Measurements from ENCODE around the gene MPPED2.
"Not testable (repeated sequence)": the region's sequence is repeated elsewhere in the genome, so short reads cannot be mapped to it uniquely, and the experiment has no call there.

The MPPED2 gene

GRCh38 chr11:30579415-30580175 lies 6.6 kb downstream of the MPPED2 start:
- DNase-seq (ENCODE audit: low read depth in 1 of 2, low spot score in 1 of 2), result no peak

DNA sequence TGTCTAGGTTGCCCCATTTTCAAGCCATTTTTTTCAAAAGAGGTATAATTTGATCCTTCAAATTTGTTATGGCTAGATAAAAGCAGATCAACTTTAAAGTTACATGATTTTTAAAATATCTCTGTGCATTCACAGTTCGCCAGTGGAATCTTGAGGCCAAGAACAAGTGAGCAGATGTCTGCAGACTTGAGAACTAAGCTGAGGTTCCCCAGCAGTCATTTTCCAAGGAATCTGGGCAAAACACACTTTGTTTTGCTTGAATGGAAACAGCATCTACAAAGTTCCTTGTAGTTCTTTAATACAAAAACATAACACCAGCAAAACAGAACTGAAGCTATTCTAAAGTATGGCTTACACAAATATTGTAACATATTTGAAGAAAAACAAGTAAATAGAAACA lies 7.7 kb downstream of the MPPED2 start:
- no peak for DNase-seq (ENCODE audit: low read depth in 1 of 2, low spot score in 1 of 2)

- no peak for DNase-seq (ENCODE audit: low read depth in 1 of 2, low spot score in 1 of 2)
Observed at GRCh38 chr11:30573951-30574350, 12.2 kb downstream of the MPPED2 start.

- no peak for DNase-seq (ENCODE audit: low read depth in 1 of 2, low spot score in 1 of 2)
Observed at GRCh38 chr11:30568931-30569330, 17.2 kb downstream of the MPPED2 start.

DNA sequence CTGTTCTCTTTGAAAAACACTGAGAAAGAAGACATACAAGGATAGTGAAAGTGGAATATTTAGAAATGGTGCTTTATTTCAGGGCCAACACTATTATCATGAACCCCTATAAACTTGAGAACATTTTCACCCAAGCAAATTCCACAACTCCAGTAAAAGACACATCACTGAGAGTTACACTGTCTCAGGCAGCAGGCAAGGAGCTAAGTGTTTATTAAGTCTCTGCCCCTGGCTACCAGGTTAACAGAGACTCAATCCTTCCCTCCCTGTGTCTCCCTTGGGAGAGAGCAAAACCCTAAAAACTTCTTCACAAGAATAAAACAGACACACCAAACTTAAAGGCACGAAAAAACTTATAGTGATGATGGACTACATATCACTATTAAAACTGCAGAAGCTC lies 18.5 kb downstream of the MPPED2 start:
- no peak for DNase-seq (ENCODE audit: low read depth in 1 of 2, low spot score in 1 of 2)

GRCh38 chr11:30567120-30567519 lies 19.0 kb downstream of the MPPED2 start:
- DNase-seq (ENCODE audit: low read depth in 1 of 2, low spot score in 1 of 2), result no peak

DNA sequence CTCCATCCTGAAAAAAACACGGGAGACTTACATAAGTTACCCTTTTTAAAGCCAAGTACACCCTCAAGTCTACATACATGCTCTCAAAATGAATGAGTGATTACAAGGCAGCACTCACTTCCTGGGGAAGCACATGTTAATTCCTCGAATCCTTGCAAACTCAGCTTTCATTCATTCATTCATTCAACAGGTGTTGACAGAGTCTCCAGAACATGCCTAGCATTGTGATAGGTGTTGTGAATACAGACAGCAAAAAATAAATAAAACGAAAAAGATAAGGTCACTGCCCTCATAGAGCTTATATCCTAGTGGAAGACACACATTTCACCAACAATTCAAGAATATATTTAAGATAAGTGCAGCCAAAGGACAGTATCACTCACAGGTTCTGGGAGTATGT lies 19.7 kb downstream of the MPPED2 start:
- DNase-seq (ENCODE audit: low read depth in 1 of 2, low spot score in 1 of 2), result no peak

DNA sequence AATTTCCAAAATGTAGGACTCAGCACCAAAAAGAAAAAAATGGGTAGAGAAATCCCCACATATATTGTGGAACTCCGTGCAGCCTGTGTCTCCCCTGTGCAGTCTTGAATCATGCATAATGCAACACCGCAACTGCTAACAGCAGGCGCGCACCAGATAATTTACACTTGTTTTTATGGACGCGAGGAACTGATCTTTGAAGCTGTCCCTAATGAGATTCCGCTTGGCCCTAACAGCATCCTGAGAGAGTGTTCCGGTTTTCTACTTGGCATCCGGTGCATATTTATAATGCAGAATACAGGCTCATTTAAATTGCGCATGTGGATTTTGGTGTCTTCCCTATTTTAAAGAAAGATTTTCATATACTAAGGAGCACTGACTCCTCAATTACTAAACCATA lies 21.1 kb downstream of the MPPED2 start:
- no peak for DNase-seq (ENCODE audit: low read depth in 1 of 2, low spot score in 1 of 2)

- DNase-seq (ENCODE audit: low read depth in 1 of 2, low spot score in 1 of 2), result no peak
Observed at GRCh38 chr11:30561691-30562415, 24.3 kb downstream of the MPPED2 start.

GRCh38 chr11:30560206-30561106 lies 25.7 kb downstream of the MPPED2 start:
- DNase-seq (ENCODE audit: low read depth in 1 of 2, low spot score in 1 of 2), result no peak

GRCh38 chr11:30559004-30559403 lies 27.1 kb downstream of the MPPED2 start:
- DNase-seq (ENCODE audit: low read depth in 1 of 2, low spot score in 1 of 2), result no peak

- not testable (repeated sequence) for DNase-seq (ENCODE audit: low read depth in 1 of 2, low spot score in 1 of 2)
Observed at GRCh38 chr11:30554587-30554986, 31.6 kb downstream of the MPPED2 start.

- DNase-seq (ENCODE audit: low read depth in 1 of 2, low spot score in 1 of 2), result no peak
Observed at GRCh38 chr11:30553521-30554110, 32.5 kb downstream of the MPPED2 start.

DNA sequence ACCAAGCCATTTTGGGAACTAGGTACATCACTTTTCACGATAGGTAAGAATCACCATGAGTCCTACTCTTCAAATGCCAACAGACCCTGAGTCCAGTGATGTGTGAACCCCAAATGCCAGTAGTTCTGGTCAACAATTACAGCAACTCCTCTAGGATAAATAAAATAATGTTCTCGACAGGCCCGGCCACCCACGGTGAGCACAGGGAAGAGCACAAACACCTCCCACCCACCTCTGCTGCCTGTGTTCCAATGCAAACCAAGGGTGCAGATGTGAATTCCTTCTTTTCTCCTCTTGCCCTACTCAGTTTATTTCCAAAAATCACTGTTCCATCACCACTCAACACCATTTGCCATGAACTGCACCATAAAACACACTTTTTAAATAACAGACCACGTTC lies 33.3 kb downstream of the MPPED2 start:
- DNase-seq (ENCODE audit: low read depth in 1 of 2, low spot score in 1 of 2), result no peak

DNA sequence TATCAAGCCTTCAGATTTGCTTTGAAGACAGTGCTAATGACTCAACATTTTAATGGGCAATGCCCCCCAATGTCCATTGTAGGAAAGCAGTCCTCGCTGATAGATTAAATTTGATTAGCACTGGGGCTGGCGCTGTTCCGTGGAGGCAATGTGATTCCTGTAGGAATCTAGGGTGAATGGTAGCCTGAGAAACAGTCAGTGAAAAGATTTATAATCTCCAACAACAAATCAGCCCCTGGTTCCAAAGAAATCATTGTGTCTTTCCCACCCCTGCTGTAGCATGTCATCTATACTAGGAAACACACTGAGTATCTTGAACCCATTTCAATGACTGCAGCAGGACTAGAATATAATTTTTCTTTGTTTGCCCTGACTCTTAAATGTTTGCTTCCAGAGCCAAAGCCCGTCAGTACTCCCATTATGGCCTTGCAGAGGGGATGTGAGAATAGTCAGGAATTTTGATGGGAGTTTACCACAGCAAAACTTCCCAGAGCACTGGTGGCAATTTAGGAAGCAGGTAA lies 36.1 kb downstream of the MPPED2 start:
- DNase-seq (ENCODE audit: low read depth in 1 of 2, low spot score in 1 of 2), result no peak

GRCh38 chr11:30549565-30549964 lies 36.6 kb downstream of the MPPED2 start:
- no peak for DNase-seq (ENCODE audit: low read depth in 1 of 2, low spot score in 1 of 2)

- no peak for DNase-seq (ENCODE audit: low read depth in 1 of 2, low spot score in 1 of 2)
Observed at GRCh38 chr11:30546334-30546733, 39.8 kb downstream of the MPPED2 start.

GRCh38 chr11:30545507-30545906 lies 40.6 kb downstream of the MPPED2 start:
- DNase-seq (ENCODE audit: low read depth in 1 of 2, low spot score in 1 of 2), result no peak

GRCh38 chr11:30543066-30543465 lies 43.1 kb downstream of the MPPED2 start:
- DNase-seq (ENCODE audit: low read depth in 1 of 2, low spot score in 1 of 2), result no peak

DNA sequence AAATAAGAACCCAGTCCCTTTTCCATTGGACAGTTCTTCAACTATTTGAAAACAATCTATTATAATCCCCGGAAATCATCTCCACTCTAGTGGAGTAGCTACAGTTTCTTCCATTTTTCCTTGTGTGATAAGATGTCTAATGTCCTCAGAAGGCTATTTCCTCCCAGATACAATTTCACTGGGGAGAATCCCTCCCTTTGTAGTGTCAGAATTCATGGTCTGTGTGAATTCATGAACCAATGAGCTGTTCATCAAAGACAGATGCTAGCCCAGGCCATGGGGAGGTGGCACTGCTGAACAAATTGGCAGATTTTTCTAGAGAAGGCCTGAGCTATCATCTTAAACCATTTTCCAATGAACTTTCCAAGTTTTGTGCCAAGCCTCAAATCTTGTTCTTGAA lies 45.4 kb downstream of the MPPED2 start:
- DNase-seq (ENCODE audit: low read depth in 1 of 2, low spot score in 1 of 2), result no peak

- DNase-seq (ENCODE audit: low read depth in 1 of 2, low spot score in 1 of 2), result no peak
Observed at GRCh38 chr11:30538251-30538650, 47.9 kb downstream of the MPPED2 start.
